ENCODE data around the gene RAPGEF6. TPM values are rescaled to one million over a fixed set of nuclear protein-coding genes. Genes with fewer than 3 reads are reported as not detected.
"Not testable (repeated sequence)": the region's sequence is repeated elsewhere in the genome, so short reads cannot be mapped to it uniquely, and the experiment has no call there.

RAPGEF6 gene
- total and polyA plus RNA-seq, 7 donors = 1.8 to 30.5 (median 16.1) TPM

DNA sequence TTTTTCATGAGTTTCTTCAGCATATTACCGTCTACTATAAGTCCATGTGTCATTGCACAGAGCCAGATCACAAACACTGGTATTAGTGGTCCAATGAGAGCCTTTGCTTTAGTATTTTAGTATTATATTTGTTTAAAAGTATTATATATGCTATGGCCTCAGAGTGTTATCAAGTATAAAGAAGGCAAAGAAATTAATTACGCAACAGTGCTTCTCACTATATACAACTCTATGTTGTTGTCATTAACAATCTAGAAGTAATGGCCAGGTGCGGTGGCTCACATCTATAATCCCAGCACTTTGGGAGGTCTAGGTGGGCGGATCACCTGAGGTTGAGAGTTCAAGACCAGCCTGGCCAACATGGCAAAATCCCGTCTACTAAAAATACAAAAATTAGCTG is 47.1 kb upstream of the RAPGEF6 start:
- intact Hi-C loops (cut with DNase I) = no loop called here
- Histone ChIP-seq H3K27ac (no peak overlapping the region), H3K36me3 (peaks cover 0 to 31% (median 0%) of the 10 kb centered on the region in 4 donors), H3K27me3 (no peaks in the 10 kb centered on the region), H3K9me3 (no peaks in the 10 kb centered on the region), H3K4me1 (peaks cover 0 to 19% (median 9%) of the 10 kb centered on the region in 4 donors), H3K4me3 (no peak overlapping the region)
- DNase-seq = no peak
- TF ChIP-seq, protein P1, sequence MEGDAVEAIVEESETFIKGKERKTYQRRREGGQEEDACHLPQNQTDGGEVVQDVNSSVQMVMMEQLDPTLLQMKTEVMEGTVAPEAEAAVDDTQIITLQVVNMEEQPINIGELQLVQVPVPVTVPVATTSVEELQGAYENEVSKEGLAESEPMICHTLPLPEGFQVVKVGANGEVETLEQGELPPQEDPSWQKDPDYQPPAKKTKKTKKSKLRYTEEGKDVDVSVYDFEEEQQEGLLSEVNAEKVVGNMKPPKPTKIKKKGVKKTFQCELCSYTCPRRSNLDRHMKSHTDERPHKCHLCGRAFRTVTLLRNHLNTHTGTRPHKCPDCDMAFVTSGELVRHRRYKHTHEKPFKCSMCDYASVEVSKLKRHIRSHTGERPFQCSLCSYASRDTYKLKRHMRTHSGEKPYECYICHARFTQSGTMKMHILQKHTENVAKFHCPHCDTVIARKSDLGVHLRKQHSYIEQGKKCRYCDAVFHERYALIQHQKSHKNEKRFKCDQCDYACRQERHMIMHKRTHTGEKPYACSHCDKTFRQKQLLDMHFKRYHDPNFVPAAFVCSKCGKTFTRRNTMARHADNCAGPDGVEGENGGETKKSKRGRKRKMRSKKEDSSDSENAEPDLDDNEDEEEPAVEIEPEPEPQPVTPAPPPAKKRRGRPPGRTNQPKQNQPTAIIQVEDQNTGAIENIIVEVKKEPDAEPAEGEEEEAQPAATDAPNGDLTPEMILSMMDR (IDR thresholded peaks at IDR 0.05) = no peak
- no peak for TF ChIP-seq EP300 (IDR thresholded peaks at IDR 0.05)
- 97% methylated on average over 5 of the region's 5 CpGs for WGBS, 2 donors

DNA sequence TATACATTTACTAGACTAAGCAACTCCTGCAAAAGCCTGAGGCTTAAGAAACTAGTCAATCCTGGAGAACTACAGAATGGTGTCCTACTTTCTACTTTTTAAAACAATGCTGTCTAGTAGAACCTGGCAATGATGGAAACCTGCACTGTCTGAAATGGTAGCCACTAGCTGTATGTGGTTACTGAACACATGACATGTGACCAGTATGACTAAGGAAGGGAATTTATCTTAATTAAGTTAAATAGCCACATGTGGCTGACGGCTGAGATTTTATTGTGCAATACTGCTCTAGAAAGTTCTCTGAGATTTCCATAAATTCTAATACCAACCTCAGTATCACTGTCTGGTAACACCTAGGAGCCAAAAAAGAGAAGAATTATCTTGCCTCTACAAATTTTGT is 44.9 kb upstream of the RAPGEF6 start:
- Histone ChIP-seq H3K4me1 (peaks cover 0 to 21% (median 12%) of the 10 kb centered on the region in 4 donors), H3K4me3 (no peak overlapping the region), H3K36me3 (peaks cover 0 to 47% (median 10%) of the 10 kb centered on the region in 4 donors), H3K27ac (no peak overlapping the region), H3K27me3 (no peaks in the 10 kb centered on the region), H3K9me3 (no peaks in the 10 kb centered on the region)
- 49 to 71% methylated on average over 1 of the region's 1 CpG for WGBS, 2 donors
- intact Hi-C loops (cut with DNase I) = no loop called here
- DNase-seq = no peak
- no peak for TF ChIP-seq POLR2AphosphoS5 (IDR thresholded peaks at IDR 0.05)
- TF ChIP-seq, protein P1 (IDR thresholded peaks at IDR 0.05) = no peak
- no peak for TF ChIP-seq EP300 (IDR thresholded peaks at IDR 0.05)
- no peak for TF ChIP-seq POLR2A (IDR thresholded peaks at IDR 0.05)

- intact Hi-C loops (cut with DNase I); H3K4me3 ChIP-seq; H3K9me3 ChIP-seq; H3K27me3 ChIP-seq; H3K27ac ChIP-seq; DNase-seq: not testable (repeated sequence)
- Histone ChIP-seq H3K36me3 (peaks cover 0 to 53% (median 10%) of the 10 kb centered on the region in 4 donors), H3K4me1 (peaks cover 0 to 30% (median 21%) of the 10 kb centered on the region in 4 donors)
- WGBS, 2 donors = 95 to 97% methylated on average over 8 of the region's 10 CpGs
Observed at GRCh38 chr5:131678273-131678672, 43.2 kb upstream of the RAPGEF6 start.

DNA sequence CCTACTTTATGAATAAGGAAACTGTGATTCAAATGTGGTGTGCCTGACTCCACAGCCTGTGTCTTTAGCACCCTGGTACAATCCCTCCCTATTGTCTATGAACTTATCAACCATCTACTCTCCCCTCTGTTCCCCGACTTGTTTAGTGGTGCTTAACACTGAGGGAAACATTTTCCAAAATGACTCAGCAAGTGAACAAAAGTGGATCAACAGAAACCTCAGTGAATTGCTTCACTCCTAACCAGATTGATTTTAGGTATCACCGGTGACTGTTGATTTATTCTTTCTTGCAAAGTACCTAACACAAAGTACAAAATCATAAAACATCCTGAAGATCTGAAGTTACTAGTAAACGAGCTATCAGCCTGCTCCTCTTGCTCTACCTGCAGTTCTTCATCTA is 42.1 kb upstream of the RAPGEF6 start:
- H3K27me3 ChIP-seq = no peaks in the 10 kb centered on the region
- TF ChIP-seq POLR2A (IDR thresholded peaks at IDR 0.05) = no peak
- peak in 1 of 4 donors; percentile 12 for TF ChIP-seq POLR2AphosphoS5 (IDR thresholded peaks at IDR 0.05)
- intact Hi-C loops (cut with DNase I) = no loop called here
- H3K36me3 ChIP-seq = peaks cover 0 to 49% (median 10%) of the 10 kb centered on the region in 4 donors
- no peak for DNase-seq
- no peak overlapping the region for H3K4me3 ChIP-seq
- 86 to 90% methylated on average over 3 of the region's 3 CpGs for WGBS, 2 donors
- no peaks in the 10 kb centered on the region for H3K9me3 ChIP-seq
- peaks cover 0 to 39% (median 30%) of the 10 kb centered on the region in 4 donors for H3K4me1 ChIP-seq
- H3K27ac ChIP-seq = no peak overlapping the region

DNA sequence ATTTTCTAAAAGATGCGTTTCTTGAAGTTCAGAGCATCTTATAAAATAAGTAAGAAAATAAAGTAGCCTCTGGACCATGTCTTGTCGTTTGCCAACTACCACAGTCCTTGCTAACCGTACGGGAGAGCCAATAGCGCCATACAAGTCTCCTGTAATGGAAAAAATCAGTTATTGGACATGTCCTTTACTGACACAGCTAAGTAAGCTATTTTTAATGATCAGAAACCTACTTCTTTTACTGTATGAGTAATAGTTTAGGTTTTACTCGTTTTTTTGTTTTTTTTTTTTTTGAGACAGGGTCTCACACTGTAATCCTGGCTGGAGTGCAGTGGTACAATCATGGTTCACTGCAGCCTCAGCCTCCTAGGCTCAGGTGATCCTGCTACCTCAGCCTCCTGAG is 37.7 kb upstream of the RAPGEF6 start:
- peaks cover 0 to 73% (median 60%) of the 10 kb centered on the region in 4 donors for H3K4me1 ChIP-seq
- no peaks in the 10 kb centered on the region for H3K9me3 ChIP-seq
- intact Hi-C loops (cut with DNase I) = loop anchor here (2.0 kb wide), 2 partner anchors 38 to 124 kb away; partner anchors contain the start of genes FNIP1 and RAPGEF6
- no peaks in the 10 kb centered on the region for H3K27me3 ChIP-seq
- WGBS, 2 donors = 75 to 80% methylated on average over 6 of the region's 6 CpGs
- H3K36me3 ChIP-seq = peaks cover 0 to 57% (median 10%) of the 10 kb centered on the region in 4 donors
- TF ChIP-seq POLR2A (IDR thresholded peaks at IDR 0.05) = no peak
- TF ChIP-seq EP300 (IDR thresholded peaks at IDR 0.05) = no peak
- no peak for TF ChIP-seq POLR2AphosphoS5 (IDR thresholded peaks at IDR 0.05)
- TF ChIP-seq, protein P1 (IDR thresholded peaks at IDR 0.05) = no peak
- peak overlapping the region; percentile 76 to 90 (median 86) for H3K27ac ChIP-seq
- no peak for DNase-seq
- no peak overlapping the region for H3K4me3 ChIP-seq
